NK-92 (cell line): ENCODE results near the gene EVL.
"Not testable (repeated sequence)": the region's sequence is repeated elsewhere in the genome, so short reads cannot be mapped to it uniquely, and the experiment has no call there.

Experiments used
- DNase-seq: peaks from one replicate; lab custom pipeline; 2025; ENCODE audit not compliant: unreplicated experiment; lab: John Stamatoyannopoulos, UW

Gene EVL

DNA sequence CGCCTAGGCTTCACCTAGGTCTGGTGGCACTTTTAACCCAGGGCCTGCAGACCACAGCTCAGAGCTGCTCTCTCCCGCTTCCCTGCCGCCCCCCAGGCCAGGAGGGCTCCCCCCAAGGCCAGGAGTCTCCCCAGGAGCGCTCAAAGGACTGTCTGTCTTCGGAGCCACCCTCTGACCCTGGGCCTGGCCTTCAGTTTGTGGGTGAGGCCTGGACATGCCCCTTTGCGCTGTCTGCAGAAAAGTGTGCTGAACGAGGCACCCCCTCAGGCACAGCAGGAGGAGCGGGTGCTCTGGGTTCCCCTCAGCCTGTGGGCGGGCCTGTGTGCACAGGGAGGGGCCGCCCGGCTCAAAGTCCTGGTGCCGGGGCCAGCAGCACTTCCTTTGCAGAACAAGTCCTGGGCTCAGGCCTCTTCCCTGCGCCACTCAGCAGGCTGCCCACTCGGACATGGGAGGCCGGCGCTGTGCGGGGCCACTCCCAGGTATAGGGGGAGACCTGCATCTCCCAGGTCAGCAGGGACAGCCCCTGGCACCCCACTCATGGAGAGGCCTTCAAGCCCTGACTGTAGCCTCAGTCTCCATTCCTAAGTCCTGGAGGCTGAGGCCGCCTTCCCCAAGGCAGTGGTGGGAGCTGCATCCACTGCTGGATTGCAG is 79.9 kb downstream of the EVL start:
- DNase-seq, result no peak

DNA sequence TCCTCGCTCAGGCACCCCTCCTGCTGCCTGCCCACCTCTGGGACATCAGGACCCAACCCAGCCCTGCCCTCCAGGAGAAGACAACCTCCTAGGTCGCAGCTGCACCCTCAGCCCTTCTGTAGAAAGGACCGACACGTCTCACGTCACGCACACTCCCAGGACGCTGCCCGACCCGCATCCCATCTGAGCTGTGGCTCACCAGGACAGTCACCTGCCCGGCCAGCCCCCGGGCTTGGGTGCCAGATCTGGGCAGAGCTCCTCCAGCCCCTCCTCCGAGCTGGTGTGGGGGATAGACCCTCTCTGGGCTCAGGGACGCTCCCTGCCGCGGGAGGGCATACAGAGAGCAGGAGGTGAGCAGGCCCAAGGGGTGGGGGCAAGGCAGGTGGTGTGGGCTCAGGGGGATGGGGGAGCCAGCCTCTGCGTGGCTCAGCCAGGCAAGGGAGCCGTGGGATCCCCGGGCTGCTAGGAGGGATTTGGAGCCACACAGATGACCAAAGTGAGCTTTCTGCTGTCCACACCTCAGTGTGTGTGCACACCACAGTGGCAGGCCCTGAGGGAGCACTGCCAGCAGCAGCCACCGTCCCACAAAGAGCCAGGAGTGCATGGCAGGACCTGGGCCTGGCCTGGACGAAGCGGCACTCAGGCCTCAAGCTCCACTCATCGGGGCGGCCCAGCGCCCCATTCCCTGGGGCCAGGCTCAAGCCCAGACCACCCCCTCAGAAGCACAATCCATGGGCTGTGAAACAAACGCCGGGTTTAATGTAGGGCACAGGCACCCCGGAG is 80.7 kb downstream of the EVL start:
- no peak for DNase-seq

DNA sequence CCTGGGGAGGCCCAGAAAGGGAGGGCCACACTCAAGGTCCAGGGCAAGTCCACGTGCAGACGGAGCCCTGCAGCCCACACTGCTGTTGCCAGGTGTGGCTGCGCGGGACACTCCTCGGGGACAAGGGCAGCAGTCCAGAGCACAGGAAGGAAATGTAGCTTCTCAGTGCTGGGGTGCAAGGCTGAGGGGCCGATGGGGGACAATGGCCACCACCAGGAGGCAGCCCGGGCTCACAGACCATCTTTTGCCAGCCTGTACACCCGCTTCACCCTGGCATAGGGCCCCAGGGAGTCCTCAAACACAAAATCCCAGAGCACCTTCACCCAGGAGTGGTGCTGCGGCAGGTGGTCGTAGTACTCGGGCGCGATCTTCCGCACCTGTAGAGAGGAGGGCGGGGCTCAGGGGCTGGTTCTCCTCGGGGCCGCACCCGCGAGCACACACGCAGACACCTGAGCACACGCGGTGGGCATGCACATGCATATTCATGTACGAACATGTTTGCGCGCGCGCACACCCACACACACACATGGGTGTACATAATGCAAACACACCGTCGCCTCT is 81.4 kb downstream of the EVL start:
- no peak for DNase-seq

DNA sequence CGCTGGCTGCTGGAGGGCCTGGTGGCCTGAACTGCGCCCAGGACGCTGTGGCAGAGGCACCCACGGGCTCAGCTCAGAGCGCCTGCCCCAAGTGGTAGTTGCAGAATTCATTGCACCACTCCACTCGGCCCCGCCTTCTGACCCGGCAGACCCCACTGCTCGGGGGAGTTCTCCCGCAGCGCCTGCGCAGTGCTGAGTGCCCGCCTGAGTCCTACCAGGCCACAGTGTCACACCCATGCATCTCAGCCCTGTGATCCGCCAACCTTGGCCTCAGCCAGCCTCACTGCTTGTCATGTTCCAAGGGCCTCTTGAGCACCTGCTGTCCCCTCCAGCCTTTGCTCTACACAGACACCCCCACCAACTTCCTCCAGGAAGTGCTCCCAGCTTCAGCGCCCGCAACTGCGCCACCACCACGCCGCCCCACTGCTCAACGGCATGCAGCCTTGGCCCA is 82.0 kb downstream of the EVL start:
- no peak for DNase-seq

DNA sequence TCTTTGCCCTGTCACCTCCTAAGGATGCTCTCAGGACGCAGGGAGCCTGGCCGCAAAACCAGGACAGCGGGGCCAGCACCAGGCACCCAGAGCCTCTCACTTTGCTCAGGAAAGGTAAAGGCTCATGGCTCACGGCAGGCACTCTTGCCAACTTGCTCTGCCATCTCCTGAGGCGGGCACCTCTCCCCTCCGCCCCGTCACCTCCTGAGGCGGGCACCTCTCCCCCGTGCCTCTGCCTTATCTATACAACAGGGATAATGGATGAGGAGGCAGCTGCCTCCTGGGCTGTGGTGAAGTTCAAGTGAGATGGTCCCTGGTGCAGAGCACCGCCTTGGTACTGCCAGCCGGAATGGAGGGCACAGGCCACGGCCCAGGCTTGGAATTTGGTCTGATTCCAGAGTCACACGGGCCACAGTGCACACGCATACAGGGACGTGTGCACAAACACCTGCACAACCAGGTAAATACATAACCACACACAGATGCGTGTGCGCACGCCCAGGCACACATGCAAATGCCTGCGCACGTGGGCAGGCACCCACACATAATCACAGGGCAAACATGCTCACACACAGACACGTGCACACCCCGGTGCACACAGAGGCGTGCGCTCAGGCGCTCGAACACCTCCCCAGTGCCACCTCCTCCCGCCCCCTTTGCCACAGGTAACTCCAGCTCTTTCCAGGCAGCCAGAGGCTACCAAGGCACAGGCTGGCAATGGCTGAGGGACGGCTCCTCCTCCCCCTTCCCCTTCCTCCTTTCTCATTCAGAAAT is 82.7 kb downstream of the EVL start:
- no peak for DNase-seq

DNA sequence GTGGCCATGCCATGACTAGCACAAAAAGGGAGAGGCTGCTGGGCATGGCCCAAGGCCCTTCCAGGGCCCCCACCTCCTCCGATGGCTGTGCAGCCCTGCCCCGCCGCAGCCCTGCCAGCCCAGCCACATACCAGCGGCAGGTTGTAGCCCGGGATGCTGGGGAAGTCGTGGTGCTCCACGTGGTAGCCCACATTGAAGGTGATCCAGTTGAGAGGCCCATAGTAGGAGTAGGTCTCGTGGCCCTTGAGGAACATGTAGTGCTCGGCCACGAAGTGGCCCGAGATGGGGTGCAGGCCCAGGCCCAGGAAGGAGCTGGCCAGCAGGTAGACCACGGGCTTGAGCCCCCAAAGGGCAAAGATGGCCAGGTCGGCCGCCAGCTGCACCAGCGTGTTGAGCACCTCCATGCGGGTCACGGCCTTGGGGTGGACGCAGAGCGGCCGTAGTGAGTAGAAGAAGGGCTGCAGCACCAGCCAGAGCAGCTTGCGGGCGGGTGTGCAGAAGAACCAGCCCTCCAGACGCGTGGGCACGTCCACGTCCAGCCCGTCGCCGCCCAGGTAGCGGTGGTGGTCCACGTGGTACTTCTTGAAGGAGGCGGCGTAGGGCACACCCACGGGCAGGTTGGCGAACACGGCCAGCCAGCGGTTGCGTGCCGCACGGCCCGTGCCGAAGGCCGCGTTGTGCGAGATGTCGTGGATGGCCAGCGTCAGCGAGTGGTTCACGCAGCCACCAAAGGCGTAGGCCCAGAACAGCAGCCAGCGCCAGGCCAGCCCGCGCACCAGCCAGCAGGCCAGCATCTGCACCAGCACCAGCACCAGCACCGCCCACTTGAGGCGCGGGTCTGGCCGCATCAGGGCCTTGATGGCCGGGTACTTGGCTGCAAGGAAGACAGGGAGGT is 83.9 kb downstream of the EVL start:
- DNase-seq, result no peak

DNA sequence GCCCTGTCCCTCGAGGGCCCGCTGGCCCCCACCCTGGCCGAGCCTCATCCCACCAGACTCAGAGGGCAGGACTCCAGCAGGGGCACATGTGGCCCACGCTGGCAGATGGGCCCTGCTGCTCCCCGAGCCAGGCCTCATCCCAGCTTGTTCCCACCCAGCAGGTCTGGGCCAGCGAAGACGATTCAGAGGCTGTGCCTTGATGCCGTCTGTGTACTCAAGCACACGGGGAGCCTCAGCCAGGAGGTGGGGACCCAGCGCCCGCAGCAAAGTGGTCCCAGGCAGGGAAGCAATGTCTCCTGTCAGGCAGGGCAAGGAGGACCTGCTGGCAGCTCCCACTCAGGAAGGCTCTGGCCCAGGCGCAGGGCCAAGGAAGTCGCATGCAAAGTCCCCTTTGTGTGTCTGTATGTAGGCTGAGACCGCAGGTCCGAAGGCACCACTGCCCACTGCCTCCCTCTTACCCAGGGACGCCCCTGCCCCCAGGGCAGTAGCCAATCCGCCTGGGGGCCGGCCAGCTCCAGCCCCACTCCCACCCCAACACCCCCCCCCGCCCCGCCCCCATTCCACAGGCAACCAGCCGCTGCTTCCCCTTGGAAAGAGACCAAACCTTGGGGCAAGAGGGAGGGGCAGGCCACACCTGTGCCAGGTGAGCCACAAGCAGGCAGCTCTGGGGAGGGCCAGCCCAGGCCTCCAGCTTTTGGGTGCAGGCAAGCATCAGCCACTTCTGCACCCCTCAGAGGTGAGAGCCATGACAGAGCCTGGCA is 84.8 kb downstream of the EVL start:
- no peak for DNase-seq

- no peak for DNase-seq
Observed at GRCh38 chr14:100150932-100151587, 85.8 kb downstream of the EVL start.

- DNase-seq, result no peak
Observed at GRCh38 chr14:100152091-100152490, 86.9 kb downstream of the EVL start.

GRCh38 chr14:100153560-100153959 is 88.3 kb downstream of the EVL start:
- DNase-seq, result no peak

GRCh38 chr14:100155049-100155621 is 89.9 kb downstream of the EVL start:
- DNase-seq, result no peak

DNA sequence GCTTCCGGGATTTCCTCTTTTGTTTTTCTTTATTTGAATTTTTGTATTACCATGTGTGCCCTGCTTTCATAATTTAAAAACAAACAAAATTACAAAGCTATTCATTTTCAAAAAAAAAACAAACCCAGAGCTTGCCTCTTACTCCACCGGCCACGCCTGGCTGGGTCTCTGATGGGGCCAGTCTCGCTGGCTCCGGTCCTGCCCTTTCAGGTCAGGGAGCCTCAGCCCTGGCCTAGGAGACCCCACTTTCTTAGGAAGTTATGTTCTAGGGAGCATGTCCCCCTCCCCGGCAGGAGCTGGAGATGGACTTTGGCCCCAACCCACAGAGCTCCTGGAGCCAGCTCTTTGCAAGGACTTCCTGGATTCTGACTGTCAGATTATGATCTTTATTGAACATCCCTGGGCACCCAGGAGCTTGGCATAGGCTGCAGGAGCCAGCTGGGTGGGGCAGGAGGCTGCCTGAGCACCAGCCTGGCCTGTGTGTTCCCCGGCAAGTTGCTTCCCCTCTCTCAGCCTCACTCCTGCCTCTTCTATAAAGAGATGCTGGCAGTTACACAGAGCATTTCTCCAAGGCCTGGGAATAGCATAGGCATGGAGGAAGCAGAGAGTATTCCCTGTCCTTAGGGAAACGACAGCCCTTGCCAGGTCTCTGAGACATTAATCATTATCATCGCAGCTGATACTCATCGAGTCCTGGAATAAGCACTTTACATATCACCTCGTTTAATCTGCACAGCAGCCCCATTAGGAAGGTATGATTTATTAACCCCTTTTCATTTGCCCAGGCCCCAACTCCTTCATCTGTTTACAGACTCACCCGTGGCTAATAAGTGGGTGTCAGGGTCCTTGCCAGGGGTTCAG is 90.8 kb downstream of the EVL start:
- no peak for DNase-seq

GRCh38 chr14:100156776-100157175 is 91.6 kb downstream of the EVL start:
- DNase-seq, result no peak

DNA sequence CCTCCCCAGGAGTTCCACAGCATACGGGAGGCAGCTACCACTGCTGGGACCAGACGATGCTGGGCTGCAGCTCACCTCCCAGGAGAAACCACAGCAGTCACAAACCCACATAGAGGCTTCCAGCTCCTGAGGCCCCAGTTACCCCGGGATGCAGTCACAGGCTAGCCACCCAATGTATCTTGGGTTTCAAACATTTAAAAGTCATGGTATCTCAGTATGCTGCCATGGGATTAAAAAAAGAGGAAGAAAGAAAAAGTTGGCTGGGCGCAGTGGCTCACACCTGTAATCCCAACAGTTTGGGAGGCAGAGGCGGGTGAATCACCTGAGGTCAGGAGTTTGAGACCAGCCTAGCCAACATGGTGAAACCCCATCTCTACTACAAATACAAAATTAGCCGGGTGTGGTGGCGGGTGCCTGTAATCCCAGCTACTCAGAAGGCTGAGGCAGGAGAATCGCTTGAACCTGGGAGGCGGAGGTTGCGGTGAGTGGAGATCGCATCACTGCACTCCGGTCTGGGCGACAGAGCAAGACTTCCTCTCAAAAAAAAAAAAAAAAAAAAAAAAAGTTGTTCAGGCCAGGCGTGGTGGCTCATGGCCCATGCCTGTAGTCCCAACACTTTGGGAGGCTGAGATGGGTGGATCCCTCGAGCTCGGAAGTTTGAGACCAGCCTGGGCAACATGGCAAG is 92.5 kb downstream of the EVL start:
- not testable (repeated sequence) for DNase-seq

DNA sequence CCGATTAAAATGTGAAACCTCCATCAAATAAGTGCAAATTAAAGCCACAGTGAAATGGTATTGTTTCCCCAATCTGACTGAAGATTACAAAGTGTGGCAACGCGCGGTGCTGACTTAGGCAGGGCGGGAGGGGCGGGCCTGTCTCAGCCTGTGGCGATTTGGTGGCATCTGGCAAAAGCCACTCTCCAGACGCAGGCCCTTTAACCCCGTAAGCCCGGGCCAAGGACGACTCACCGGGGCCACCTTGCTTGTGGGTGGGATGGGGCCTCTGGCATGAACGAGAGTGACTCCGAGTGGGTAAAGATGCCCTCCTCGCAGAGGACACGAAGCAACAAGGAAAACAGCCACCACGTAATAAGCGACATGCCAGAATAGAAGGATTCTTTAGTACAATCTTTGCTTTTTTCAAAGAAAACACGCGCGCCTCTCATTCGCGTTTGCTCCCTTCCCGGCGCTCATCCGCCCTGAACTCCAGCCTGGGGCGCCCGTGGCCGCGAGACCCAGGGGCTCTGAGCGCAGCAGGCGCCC is 93.4 kb downstream of the EVL start:
- no peak for DNase-seq

GRCh38 chr14:100159094-100159864 is 94.1 kb downstream of the EVL start, which contains the start of gene DEGS2:
Gene DEGS2, minus strand, starts transcription at chr14:100159645. Its CDS starts 58 bp downstream, at chr14:100159587.
- no peak for DNase-seq
